ENCODE results near the gene SARDH.

- no peak for TF ChIP-seq CTCF (IDR thresholded peaks at IDR 0.05; ENCODE audit: borderline replicate concordance, extremely low read depth, low read length, poor library complexity, severe bottlenecking)
- TF ChIP-seq EZH2 (IDR thresholded peaks at IDR 0.05; ENCODE audit: borderline replicate concordance, low read depth, low read length, severe bottlenecking), result no peak
Observed at GRCh38 chr9:133684121-133684935, 53.8 kb downstream of the SARDH start.
